ENCODE results near the gene CEP112. TPM values are rescaled to one million over a fixed set of nuclear protein-coding genes. Genes with fewer than 3 reads are reported as not detected.

Gene CEP112
- total RNA-seq, 1 experiment from 2014 or later, result 6.1 TPM

DNA sequence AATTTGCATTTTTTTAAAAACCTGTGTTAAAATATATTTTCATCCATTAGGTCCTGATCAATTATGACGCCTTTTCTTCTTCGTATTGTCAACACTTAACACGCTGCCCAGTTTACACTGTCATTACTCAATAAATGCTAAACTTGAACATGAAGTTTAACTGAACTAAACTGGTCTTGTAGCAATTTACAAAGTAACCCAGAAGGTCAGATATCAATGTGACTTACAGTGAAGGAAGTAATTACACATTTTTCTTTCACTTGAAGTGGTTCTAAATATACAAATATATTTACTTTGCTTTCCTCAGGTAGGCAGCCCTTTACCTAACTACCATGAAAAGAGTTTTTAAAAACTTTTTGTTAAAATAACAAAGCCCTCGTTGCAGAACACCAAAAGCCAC is 374.0 kb downstream of the CEP112 start (continued):
- TF ChIP-seq, protein P1, sequence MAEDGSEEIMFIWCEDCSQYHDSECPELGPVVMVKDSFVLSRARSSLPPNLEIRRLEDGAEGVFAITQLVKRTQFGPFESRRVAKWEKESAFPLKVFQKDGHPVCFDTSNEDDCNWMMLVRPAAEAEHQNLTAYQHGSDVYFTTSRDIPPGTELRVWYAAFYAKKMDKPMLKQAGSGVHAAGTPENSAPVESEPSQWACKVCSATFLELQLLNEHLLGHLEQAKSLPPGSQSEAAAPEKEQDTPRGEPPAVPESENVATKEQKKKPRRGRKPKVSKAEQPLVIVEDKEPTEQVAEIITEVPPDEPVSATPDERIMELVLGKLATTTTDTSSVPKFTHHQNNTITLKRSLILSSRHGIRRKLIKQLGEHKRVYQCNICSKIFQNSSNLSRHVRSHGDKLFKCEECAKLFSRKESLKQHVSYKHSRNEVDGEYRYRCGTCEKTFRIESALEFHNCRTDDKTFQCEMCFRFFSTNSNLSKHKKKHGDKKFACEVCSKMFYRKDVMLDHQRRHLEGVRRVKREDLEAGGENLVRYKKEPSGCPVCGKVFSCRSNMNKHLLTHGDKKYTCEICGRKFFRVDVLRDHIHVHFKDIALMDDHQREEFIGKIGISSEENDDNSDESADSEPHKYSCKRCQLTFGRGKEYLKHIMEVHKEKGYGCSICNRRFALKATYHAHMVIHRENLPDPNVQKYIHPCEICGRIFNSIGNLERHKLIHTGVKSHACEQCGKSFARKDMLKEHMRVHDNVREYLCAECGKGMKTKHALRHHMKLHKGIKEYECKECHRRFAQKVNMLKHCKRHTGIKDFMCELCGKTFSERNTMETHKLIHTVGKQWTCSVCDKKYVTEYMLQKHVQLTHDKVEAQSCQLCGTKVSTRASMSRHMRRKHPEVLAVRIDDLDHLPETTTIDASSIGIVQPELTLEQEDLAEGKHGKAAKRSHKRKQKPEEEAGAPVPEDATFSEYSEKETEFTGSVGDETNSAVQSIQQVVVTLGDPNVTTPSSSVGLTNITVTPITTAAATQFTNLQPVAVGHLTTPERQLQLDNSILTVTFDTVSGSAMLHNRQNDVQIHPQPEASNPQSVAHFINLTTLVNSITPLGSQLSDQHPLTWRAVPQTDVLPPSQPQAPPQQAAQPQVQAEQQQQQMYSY (CRISPR knock-in tag; IDR thresholded peaks at IDR 0.05), result no peak
- TF ChIP-seq GABPB1 (CRISPR knock-in tag; IDR thresholded peaks at IDR 0.05), result no peak

DNA sequence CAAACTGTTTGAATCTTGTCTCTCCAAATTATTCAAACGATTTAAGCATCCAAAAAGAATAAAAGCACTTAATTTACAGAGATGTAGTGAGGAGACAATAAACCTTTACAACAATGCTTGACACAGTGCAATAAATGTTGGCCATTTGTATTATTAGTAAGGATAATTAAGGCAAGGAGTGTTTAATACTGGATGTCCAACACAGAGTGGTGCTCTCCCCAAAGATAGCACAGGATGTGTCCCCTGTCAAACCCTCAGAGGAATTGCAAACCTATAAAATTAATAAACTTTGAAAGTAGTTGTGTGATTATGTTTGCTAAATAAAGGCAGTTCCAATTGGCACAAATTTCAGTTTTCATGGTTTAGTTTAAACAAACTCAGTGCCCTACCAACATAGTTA is 377.5 kb downstream of the CEP112 start:
- Mint-ChIP-seq H3K27me3 (ENCODE audit: low read depth) (no peaks in the 10 kb centered on the region), H3K4me3 (no peak overlapping the region), H3K4me1 (0 out of 2 replicates have a peak, but pooled peaks cover 4% of the 10 kb centered on the region), H3K9me3 (peaks cover 17% of the 10 kb centered on the region), H3K36me3 (peaks cover 2% of the 10 kb centered on the region; the same call in 1 of the 2 replicates), H3K27ac (no peak overlapping the region)
- TF ChIP-seq NR3C1 (CRISPR knock-in tag; conservative IDR thresholded peaks at IDR 0.05; ENCODE audit: low read depth) (no peak), PRRX2 (CRISPR knock-in tag; IDR thresholded peaks at IDR 0.05) (no peak), ESRRA (CRISPR knock-in tag; IDR thresholded peaks at IDR 0.05; ENCODE audit: borderline replicate concordance) (no peak), MXD4 (CRISPR knock-in tag; IDR thresholded peaks at IDR 0.05; ENCODE audit: borderline replicate concordance) (no peak)
- TF ChIP-seq, protein P2, sequence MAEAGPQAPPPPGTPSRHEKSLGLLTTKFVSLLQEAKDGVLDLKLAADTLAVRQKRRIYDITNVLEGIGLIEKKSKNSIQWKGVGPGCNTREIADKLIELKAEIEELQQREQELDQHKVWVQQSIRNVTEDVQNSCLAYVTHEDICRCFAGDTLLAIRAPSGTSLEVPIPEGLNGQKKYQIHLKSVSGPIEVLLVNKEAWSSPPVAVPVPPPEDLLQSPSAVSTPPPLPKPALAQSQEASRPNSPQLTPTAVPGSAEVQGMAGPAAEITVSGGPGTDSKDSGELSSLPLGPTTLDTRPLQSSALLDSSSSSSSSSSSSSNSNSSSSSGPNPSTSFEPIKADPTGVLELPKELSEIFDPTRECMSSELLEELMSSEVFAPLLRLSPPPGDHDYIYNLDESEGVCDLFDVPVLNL (CRISPR knock-in tag; IDR thresholded peaks at IDR 0.05; ENCODE audit: borderline replicate concordance, low read depth), result no peak
- POLR2A ChIA-PET, result no interaction called here
- CTCF ChIA-PET, result interaction anchor here (1.4 kb wide), 1 partner anchor 16 kb away, joined by 4 read pairs; no protein-coding TSS in a partner anchor
- DNase-seq (ENCODE audit: low spot score), result no peak
- no peak for ATAC-seq

DNA sequence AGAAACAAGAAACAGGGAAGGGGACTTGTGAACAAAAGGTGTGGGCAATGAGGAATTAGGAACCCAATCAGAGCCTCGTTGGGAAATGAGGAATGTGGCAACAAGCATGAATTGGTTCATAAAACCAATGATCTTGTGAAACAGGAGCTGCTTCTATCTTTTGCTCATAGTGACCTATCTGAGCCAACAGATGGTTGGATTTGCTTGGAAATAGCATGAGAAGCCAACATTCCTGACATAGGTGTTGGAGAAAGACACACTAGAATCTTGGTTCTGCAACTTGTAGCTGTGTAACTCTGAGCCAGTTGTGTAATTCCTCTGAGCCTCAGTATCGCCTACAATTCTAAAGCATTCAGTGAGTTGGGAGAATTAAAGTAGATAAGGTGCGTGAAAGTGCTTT is 378.6 kb downstream of the CEP112 start:
- POLR2A ChIA-PET, result no interaction called here
- Mint-ChIP-seq H3K27me3 (ENCODE audit: low read depth) (no peaks in the 10 kb centered on the region; the same call in 1 of the 2 replicates), H3K27ac (no peak overlapping the region), H3K4me3 (no peak overlapping the region), H3K9me3 (peaks cover 28% of the 10 kb centered on the region), H3K4me1 (0 out of 2 replicates have a peak, but pooled peaks cover 4% of the 10 kb centered on the region), H3K36me3 (peaks cover 13% of the 10 kb centered on the region)
- no peak for ATAC-seq
- CTCF ChIA-PET, result interaction anchor here (1.4 kb wide), 1 partner anchor 15 kb away, joined by 4 read pairs; no protein-coding TSS in a partner anchor
- DNase-seq (ENCODE audit: low spot score), result no peak
- TF ChIP-seq, protein P3, sequence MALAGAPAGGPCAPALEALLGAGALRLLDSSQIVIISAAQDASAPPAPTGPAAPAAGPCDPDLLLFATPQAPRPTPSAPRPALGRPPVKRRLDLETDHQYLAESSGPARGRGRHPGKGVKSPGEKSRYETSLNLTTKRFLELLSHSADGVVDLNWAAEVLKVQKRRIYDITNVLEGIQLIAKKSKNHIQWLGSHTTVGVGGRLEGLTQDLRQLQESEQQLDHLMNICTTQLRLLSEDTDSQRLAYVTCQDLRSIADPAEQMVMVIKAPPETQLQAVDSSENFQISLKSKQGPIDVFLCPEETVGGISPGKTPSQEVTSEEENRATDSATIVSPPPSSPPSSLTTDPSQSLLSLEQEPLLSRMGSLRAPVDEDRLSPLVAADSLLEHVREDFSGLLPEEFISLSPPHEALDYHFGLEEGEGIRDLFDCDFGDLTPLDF (CRISPR knock-in tag; IDR thresholded peaks at IDR 0.05), result no peak
- TF ChIP-seq NR3C1 (CRISPR knock-in tag; conservative IDR thresholded peaks at IDR 0.05; ENCODE audit: low read depth), result no peak
- no peak for TF ChIP-seq FOXJ3 (CRISPR knock-in tag; IDR thresholded peaks at IDR 0.05; ENCODE audit: borderline replicate concordance)
- TF ChIP-seq CBFB (CRISPR knock-in tag; IDR thresholded peaks at IDR 0.05; ENCODE audit: low read depth), result no peak
- TF ChIP-seq SMAD4 (CRISPR knock-in tag; IDR thresholded peaks at IDR 0.05), result no peak
- no peak for TF ChIP-seq OVOL2 (CRISPR knock-in tag; IDR thresholded peaks at IDR 0.05; ENCODE audit: borderline replicate concordance)
- TF ChIP-seq, protein P4, sequence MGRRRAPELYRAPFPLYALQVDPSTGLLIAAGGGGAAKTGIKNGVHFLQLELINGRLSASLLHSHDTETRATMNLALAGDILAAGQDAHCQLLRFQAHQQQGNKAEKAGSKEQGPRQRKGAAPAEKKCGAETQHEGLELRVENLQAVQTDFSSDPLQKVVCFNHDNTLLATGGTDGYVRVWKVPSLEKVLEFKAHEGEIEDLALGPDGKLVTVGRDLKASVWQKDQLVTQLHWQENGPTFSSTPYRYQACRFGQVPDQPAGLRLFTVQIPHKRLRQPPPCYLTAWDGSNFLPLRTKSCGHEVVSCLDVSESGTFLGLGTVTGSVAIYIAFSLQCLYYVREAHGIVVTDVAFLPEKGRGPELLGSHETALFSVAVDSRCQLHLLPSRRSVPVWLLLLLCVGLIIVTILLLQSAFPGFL (CRISPR knock-in tag; IDR thresholded peaks at IDR 0.05; ENCODE audit: borderline replicate concordance), result no peak
- TF ChIP-seq ZNF396 (CRISPR knock-in tag; IDR thresholded peaks at IDR 0.05; ENCODE audit: borderline replicate concordance), result no peak
- no peak for TF ChIP-seq SP1 (CRISPR knock-in tag; conservative IDR thresholded peaks at IDR 0.05)

Data from WTC11 (cell line).